ENCODE results near the gene NANOS3. TPM values are rescaled to one million over a fixed set of nuclear protein-coding genes. Genes with fewer than 3 reads are reported as not detected.

NANOS3 gene
- total and polyA plus RNA-seq, 9 of the 15 experiments (the other 6 are each of a cell fraction or from before 2014, with no cell fraction given) = not detected

DNA sequence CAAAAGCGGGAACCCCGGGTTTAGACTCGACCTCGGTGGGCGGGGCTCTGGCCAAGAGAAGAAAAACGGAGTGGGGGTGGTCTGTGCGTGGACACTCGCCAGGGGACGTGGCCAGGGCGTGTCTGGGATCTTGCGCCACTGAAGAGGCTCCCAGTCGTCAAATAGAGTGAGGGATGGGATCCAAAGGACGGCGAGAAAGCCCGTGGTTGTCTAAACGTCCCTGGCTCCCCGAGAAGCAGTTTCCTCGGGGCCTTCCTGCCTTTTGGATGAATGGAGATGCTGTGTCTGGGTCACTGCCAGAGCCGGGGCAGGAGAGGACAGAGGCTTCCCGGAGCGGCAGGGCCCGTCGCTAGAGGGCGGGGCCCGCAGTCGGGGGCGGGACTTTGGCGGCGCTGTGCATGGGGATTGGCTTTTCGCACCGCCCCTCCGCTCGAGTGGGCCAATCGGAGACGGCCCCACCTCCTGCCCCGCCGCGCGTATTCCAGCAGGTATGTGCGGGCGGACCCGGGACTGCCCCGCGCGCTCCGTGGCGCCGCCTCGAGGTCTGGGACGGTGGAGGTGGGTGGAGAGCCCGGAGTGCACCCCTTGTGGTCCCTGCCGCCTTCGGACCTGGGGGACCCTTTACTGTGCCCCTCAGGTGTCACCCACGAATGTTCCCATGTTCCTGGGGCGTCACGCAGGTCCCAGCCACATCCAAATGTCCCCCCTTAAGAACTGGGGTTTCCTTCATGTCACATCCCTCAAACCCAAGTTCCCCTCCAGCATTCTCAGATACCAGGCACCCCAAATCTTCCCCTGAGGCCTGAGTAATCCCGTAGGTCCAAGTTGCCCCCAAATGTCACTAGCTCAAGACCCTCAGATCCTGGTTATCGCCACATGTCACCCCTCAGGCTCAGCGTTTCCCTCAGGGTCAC lies 43.3 kb upstream of the NANOS3 start (continued):
- TF ChIP-seq ZNF586 (CRISPR knock-in tag; conservative IDR thresholded peaks at IDR 0.05) (no peak), EP300 (IDR thresholded peaks at IDR 0.05; ENCODE audit: low read length) (no peak), EGR1 (conservative IDR thresholded peaks at IDR 0.05) (peak; percentile 80), ZBTB1 (CRISPR knock-in tag; IDR thresholded peaks at IDR 0.05; ENCODE audit: borderline replicate concordance, low read depth) (no peak), KDM5B (IDR thresholded peaks at IDR 0.05; ENCODE audit: insufficient replicate concordance, low read depth, low read length) (no peak), RCOR1 (IDR thresholded peaks at IDR 0.05; ENCODE audit: borderline replicate concordance in 1 of 2, low read depth in 2 of 2, low read length in 2 of 2) (peak in 1 of 2 experiments; percentile 57; a peak in 2 of 4 replicates), HCFC1 (IDR thresholded peaks at IDR 0.05; ENCODE audit: low read depth, low read length) (peak; percentile 41), YBX1 (IDR thresholded peaks at IDR 0.05) (no peak), CLOCK (CRISPR knock-in tag; IDR thresholded peaks at IDR 0.05; ENCODE audit: borderline replicate concordance) (no peak), CEBPZ (IDR thresholded peaks at IDR 0.05; ENCODE audit: borderline replicate concordance, low read depth, low read length) (0 out of 2 replicates have a peak, but pooled peaks have one; percentile 44), NFE2L1 (tag; IDR thresholded peaks at IDR 0.05; ENCODE audit: borderline replicate concordance, low read depth) (no peak), ZNF561 (CRISPR knock-in tag; conservative IDR thresholded peaks at IDR 0.05) (no peak)
- TF ChIP-seq, protein P1, sequence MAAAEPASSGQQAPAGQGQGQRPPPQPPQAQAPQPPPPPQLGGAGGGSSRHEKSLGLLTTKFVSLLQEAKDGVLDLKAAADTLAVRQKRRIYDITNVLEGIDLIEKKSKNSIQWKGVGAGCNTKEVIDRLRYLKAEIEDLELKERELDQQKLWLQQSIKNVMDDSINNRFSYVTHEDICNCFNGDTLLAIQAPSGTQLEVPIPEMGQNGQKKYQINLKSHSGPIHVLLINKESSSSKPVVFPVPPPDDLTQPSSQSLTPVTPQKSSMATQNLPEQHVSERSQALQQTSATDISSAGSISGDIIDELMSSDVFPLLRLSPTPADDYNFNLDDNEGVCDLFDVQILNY (CRISPR knock-in tag; IDR thresholded peaks at IDR 0.05) = no peak
- TF ChIP-seq, protein P2, sequence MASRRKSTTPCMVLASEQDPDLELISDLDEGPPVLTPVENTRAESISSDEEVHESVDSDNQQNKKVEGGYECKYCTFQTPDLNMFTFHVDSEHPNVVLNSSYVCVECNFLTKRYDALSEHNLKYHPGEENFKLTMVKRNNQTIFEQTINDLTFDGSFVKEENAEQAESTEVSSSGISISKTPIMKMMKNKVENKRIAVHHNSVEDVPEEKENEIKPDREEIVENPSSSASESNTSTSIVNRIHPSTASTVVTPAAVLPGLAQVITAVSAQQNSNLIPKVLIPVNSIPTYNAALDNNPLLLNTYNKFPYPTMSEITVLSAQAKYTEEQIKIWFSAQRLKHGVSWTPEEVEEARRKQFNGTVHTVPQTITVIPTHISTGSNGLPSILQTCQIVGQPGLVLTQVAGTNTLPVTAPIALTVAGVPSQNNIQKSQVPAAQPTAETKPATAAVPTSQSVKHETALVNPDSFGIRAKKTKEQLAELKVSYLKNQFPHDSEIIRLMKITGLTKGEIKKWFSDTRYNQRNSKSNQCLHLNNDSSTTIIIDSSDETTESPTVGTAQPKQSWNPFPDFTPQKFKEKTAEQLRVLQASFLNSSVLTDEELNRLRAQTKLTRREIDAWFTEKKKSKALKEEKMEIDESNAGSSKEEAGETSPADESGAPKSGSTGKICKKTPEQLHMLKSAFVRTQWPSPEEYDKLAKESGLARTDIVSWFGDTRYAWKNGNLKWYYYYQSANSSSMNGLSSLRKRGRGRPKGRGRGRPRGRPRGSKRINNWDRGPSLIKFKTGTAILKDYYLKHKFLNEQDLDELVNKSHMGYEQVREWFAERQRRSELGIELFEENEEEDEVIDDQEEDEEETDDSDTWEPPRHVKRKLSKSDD (conservative IDR thresholded peaks at IDR 0.05; ENCODE audit: low read length) = no peak
- TF ChIP-seq, protein P3, sequence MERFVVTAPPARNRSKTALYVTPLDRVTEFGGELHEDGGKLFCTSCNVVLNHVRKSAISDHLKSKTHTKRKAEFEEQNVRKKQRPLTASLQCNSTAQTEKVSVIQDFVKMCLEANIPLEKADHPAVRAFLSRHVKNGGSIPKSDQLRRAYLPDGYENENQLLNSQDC (CRISPR knock-in tag; IDR thresholded peaks at IDR 0.05) = no peak
